K562 (cell line): ENCODE results near the gene IP6K2.
"Not testable (repeated sequence)": the region's sequence is repeated elsewhere in the genome, so short reads cannot be mapped to it uniquely, and the experiment has no call there.

Experiments
- BRF2 ChIP-seq: IDR thresholded peaks from 3 replicates; pipeline ENCODE4 v1.6.1; 2011; ENCODE audit warnings: borderline replicate concordance, mild to moderate bottlenecking; ENCODE audit not compliant: insufficient read length, insufficient read depth
- CHD1 ChIP-seq: fragments of 200-600 bp; sonication (generic); IDR thresholded peaks from one replicate; pipeline ENCODE4 v1.6.1; 2012; ENCODE audit warnings: mild to moderate bottlenecking, moderate library complexity, low read length, inconsistent platforms
- CLOCK ChIP-seq: fragments of 250-450 bp; sonication (Bioruptor Pico); IDR thresholded peaks from 2 replicates; pipeline ENCODE4 v1.4.0; 2020; ENCODE audit warnings: mild to moderate bottlenecking, moderate library complexity, borderline replicate concordance
- CTCF ChIP-seq, 3 experiments: IDR thresholded peaks in 2 of 3; conservative IDR thresholded peaks in 1 of 3; 2 replicates each; pipeline ENCODE4 v1.5.1; 2011 to 2012; ENCODE audit warnings: low read length in 3 of 3, mild to moderate bottlenecking in 3 of 3, control low read depth in 2 of 3, improper control_type of control experiment in 1 of 3, inconsistent platforms in 1 of 3, low read depth in 1 of 3, mixed read lengths in 1 of 3, moderate library complexity in 1 of 3; ENCODE audit not compliant: insufficient read depth in 2 of 3
- DNMT1 ChIP-seq: fragments of 450-650 bp; IDR thresholded peaks from 2 replicates; pipeline ENCODE4 v1.6.1; 2016; ENCODE audit warnings: antibody characterized with exemption, mild to moderate bottlenecking
- EZH2 ChIP-seq: IDR thresholded peaks from 2 replicates; pipeline ENCODE4 v1.6.1; 2012; ENCODE audit warnings: low read depth, mild to moderate bottlenecking, inconsistent platforms, low read length, borderline replicate concordance
- JUND ChIP-seq, 2 experiments: IDR thresholded peaks; 2 replicates in 1 of 2; 3 replicates in 1 of 2; pipeline ENCODE4 v1.6.1; 2011; ENCODE audit warnings: borderline replicate concordance in 2 of 2, low read depth in 2 of 2, low read length in 2 of 2, improper control_type of control experiment in 1 of 2, missing biosample characterization in 1 of 2, missing genetic modification characterization in 1 of 2, missing genetic modification reagents in 1 of 2
- MEF2D ChIP-seq: conservative IDR thresholded peaks from 2 replicates; pipeline ENCODE4 v1.6.1; 2016; ENCODE audit warnings: low read depth, missing genetic modification characterization, missing compliant biosample characterization
- NFIC ChIP-seq: fragments of 450-650 bp; IDR thresholded peaks from 2 replicates; pipeline ENCODE4 v1.6.1; 2017; ENCODE audit warnings: mild to moderate bottlenecking, inconsistent platforms
- PTTG1 ChIP-seq: fragments of 450-650 bp; IDR thresholded peaks from 2 replicates; pipeline ENCODE4 v1.6.1; 2016; ENCODE audit warnings: low read depth, mild to moderate bottlenecking, missing genetic modification characterization, missing compliant biosample characterization
- RBFOX2 ChIP-seq: fragments of 200-400 bp; formaldehyde crosslinking; IDR thresholded peaks from 2 replicates; pipeline ENCODE4 v1.6.1; 2017; ENCODE audit warnings: low read depth, mild to moderate bottlenecking, low read length, moderate library complexity
- ZBTB33 ChIP-seq: sonication (generic); formaldehyde crosslinking; IDR thresholded peaks from 2 replicates; pipeline ENCODE4 v1.8.1; 2023; ENCODE audit warnings: mild to moderate bottlenecking, missing genetic modification reagents
- ZNF146 ChIP-seq: IDR thresholded peaks from one replicate; pipeline ENCODE4 v1.6.1; 2018; ENCODE audit warnings: missing compliant biosample characterization; ENCODE audit not compliant: unreplicated experiment
- ZNF217 ChIP-seq: sonication (generic); formaldehyde crosslinking; IDR thresholded peaks from 2 replicates; pipeline ENCODE4 v1.8.0; 2022; ENCODE audit warnings: mild to moderate bottlenecking, missing genetic modification reagents

- TF ChIP-seq JUND (IDR thresholded peaks at IDR 0.05; ENCODE audit: borderline replicate concordance, low read depth, low read length); JUND (tag; IDR thresholded peaks at IDR 0.05; ENCODE audit: borderline replicate concordance, low read depth, low read length); ZNF217 (CRISPR knock-in tag); MEF2D (tag); CHD1; RBFOX2; PTTG1 (tag); DNMT1; ZNF146; CTCF (IDR thresholded peaks at IDR 0.05 in 2 of 3, conservative IDR thresholded peaks at IDR 0.05 in 1 of 3; ENCODE audit: insufficient read depth in 2 of 3, low read depth in 1 of 3, low read length in 3 of 3); NFIC; EZH2; CLOCK (CRISPR knock-in tag); BRF2; ZBTB33 (CRISPR knock-in tag): not testable (repeated sequence)
These were observed 16.9 kb upstream of the IP6K2 start for GRCh38 chr3:48733752-48734518.
